ENCODE measurements around the gene DIS3L2. TPM values are rescaled to one million over a fixed set of nuclear protein-coding genes. Genes with fewer than 3 reads are reported as not detected.

The DIS3L2 gene
- total and polyA plus RNA-seq, 8 donors = 25.2 to 43.4 (median 36.3) TPM

DNA sequence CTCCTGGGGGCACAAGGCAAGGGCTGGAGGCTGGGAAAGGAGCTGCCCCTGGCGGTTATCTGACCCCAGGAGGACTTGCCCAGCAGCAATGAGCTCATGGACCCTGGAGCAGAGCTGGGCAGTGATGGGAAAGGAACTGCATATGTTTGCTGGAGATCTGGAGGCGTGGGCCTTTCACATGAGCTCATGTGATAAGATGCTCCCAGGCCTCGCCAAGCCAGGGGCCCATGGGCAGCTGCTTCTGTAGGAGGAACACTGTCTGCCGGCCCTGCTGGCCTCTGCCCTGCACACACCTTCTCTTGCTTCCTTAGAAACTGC is 26.3 kb upstream of the DIS3L2 start:
- TF ChIP-seq, protein P1, sequence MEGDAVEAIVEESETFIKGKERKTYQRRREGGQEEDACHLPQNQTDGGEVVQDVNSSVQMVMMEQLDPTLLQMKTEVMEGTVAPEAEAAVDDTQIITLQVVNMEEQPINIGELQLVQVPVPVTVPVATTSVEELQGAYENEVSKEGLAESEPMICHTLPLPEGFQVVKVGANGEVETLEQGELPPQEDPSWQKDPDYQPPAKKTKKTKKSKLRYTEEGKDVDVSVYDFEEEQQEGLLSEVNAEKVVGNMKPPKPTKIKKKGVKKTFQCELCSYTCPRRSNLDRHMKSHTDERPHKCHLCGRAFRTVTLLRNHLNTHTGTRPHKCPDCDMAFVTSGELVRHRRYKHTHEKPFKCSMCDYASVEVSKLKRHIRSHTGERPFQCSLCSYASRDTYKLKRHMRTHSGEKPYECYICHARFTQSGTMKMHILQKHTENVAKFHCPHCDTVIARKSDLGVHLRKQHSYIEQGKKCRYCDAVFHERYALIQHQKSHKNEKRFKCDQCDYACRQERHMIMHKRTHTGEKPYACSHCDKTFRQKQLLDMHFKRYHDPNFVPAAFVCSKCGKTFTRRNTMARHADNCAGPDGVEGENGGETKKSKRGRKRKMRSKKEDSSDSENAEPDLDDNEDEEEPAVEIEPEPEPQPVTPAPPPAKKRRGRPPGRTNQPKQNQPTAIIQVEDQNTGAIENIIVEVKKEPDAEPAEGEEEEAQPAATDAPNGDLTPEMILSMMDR (IDR thresholded peaks at IDR 0.05) = no peak
- Histone ChIP-seq H3K36me3 (no peaks in the 10 kb centered on the region), H3K9me3 (no peaks in the 10 kb centered on the region), H3K4me3 (no peak overlapping the region), H3K4me1 (no peaks in the 10 kb centered on the region), H3K27ac (no peak overlapping the region), H3K27me3 (peaks cover 0 to 6% of the 10 kb centered on the region in 2 donors)
- DNase-seq (no peak), ATAC-seq (no peak)
- intact Hi-C loops (cut with DNase I) = no loop called here

DNA sequence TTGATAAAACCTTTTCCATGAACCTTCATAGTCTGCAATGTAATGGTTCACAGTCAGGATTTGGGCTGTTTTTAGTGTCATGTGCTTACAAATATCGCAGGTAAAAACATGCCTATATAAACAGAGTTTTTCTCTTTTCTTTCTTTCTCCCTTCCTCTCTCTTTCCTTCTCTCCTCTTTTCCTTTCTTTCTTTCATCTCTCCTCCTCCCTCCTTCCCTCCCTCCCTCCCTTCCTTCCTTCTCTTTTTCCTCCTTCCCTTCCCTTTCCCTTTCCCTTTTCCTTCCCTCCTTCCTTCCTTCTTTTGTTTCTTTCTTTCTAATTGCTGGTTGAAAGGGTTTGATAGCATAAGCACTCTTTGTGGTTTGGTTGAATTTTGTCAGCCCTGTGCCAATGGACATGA is 25.7 kb upstream of the DIS3L2 start:
- Histone ChIP-seq H3K27ac (no peak overlapping the region), H3K9me3 (no peaks in the 10 kb centered on the region), H3K4me1 (no peaks in the 10 kb centered on the region), H3K36me3 (no peaks in the 10 kb centered on the region), H3K4me3 (no peak overlapping the region), H3K27me3 (peaks cover 0 to 2% of the 10 kb centered on the region in 2 donors)
- no peak for DNase-seq
- ATAC-seq = no peak
- TF ChIP-seq, protein P1 (IDR thresholded peaks at IDR 0.05) = no peak
- intact Hi-C loops (cut with DNase I) = no loop called here

DNA sequence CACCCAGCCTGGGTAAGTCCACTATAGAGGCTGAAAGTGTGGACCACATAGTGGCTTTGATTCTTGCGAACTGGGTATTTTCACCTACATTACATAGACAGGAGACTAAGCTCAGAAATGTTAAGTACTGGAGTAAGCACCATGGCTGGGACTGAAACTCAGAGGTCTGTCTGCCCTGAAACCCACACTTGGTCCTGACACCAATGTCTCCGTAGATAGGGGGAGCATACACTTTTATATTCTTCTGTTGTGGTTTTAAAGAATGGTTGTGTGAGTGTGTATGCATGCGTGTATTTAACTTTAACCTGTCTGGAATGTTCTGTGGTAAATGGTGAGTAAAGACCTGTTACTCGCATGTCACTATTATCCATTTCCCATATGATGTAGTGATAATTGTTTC is 25.0 kb upstream of the DIS3L2 start:
- ATAC-seq (no peak), DNase-seq (no peak)
- no peaks in the 10 kb centered on the region for H3K4me1 ChIP-seq
- H3K27me3 ChIP-seq = no peaks in the 10 kb centered on the region
- no peaks in the 10 kb centered on the region for H3K36me3 ChIP-seq
- TF ChIP-seq, protein P1 (IDR thresholded peaks at IDR 0.05) = no peak
- H3K4me3 ChIP-seq = no peak overlapping the region
- intact Hi-C loops (cut with DNase I) = no loop called here
- no peaks in the 10 kb centered on the region for H3K9me3 ChIP-seq
- no peak overlapping the region for H3K27ac ChIP-seq

DNA sequence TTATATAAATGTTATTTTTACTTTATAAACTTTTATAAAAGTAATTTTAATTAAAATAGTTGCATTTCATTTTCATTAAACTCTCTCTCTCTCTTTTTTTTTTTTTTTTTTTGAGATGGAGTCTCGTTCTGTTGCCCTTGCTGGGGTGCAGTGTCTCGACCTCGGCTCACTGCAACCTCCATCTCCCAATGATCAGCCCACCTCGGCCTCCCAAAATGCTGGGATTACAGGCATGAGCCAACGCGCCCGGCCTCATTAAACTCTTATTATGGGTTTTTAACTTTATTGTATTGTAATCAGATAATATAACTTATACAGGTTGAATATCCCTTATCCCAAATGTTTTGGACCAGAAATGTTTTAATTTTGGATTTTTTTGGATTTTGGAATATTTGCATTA is 24.5 kb upstream of the DIS3L2 start:
- H3K36me3 ChIP-seq = no peaks in the 10 kb centered on the region
- no peaks in the 10 kb centered on the region for H3K9me3 ChIP-seq
- intact Hi-C loops (cut with DNase I) = no loop called here
- TF ChIP-seq, protein P1 (IDR thresholded peaks at IDR 0.05) = no peak
- no peak overlapping the region for H3K27ac ChIP-seq
- H3K27me3 ChIP-seq = no peaks in the 10 kb centered on the region
- ATAC-seq (no peak), DNase-seq (no peak)
- H3K4me1 ChIP-seq = no peaks in the 10 kb centered on the region
- no peak overlapping the region for H3K4me3 ChIP-seq

DNA sequence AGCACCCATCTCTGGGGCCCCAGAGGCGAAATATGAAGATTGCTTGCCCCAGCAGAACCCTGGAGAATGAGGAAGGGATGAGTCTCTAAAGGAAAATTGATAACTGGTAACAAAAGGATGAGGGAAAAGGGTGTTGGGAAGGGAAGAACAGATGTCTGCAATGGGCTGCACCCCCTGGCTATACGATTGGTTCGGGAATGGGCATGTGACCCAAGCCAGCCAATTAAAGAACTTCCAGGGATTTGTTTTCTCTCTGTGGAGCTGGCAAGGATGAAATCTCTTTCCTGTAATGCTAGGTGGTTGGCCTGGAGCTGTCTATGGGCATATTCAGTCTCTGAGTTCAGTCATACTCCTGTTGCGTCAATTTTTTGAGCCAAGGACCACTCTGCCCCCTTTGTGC is 22.5 kb upstream of the DIS3L2 start:
- DNase-seq (no peak), ATAC-seq (no peak)
- Histone ChIP-seq H3K4me1 (no peaks in the 10 kb centered on the region), H3K27me3 (no peaks in the 10 kb centered on the region), H3K36me3 (no peaks in the 10 kb centered on the region), H3K4me3 (no peak overlapping the region), H3K9me3 (no peaks in the 10 kb centered on the region), H3K27ac (no peak overlapping the region)
- intact Hi-C loops (cut with DNase I) = no loop called here
- TF ChIP-seq, protein P1 (IDR thresholded peaks at IDR 0.05) = no peak
